Activated CD8-positive, alpha-beta T cell treated with anti-CD3 and anti-CD28 coated beads for 36 hours (primary cell): Measurements from ENCODE around the gene UBE2V1. TPM values are rescaled to one million over a fixed set of nuclear protein-coding genes. Genes with fewer than 3 reads are reported as not detected.
A peak's percentile ranks its signal among the peaks of the same experiment; 100 is the strongest.

Source experiments
- ATAC-seq: fragments of 200-7000 bp; cut with Tn5 transposase; one replicate; pipeline ENCODE4 v1.10.0; 2021; ENCODE audit warnings: mild to moderate bottlenecking, moderate library complexity
- CTCF ChIA-PET: fragments of 350-600 bp; sonication (Branson Sonifier 250); formaldehyde crosslinking; loops from one replicate; lab custom pipeline; 2021; ENCODE audit warnings: antibody characterized with exemption; lab: Charles Lee
- POLR2A ChIA-PET: fragments of 350-600 bp; sonication (Branson Sonifier 250); formaldehyde crosslinking; loops from one replicate; lab custom pipeline; 2021; ENCODE audit warnings: antibody characterized with exemption; lab: Charles Lee
- DNase-seq: peaks from one replicate; pipeline ENCODE4 v3.0.0-alpha.2; 2020
- H3K27ac Mint-ChIP-seq: one replicate; pipeline ENCODE4 v1.8.0; 2021; ENCODE audit warnings: mild to moderate bottlenecking, mixed read lengths
- H3K27me3 Mint-ChIP-seq: one replicate; pipeline ENCODE4 v1.8.0; 2021; ENCODE audit warnings: mixed read lengths
- H3K36me3 Mint-ChIP-seq: one replicate; pipeline ENCODE4 v1.8.0; 2021; ENCODE audit warnings: low read depth, mixed read lengths
- H3K4me1 Mint-ChIP-seq: one replicate; pipeline ENCODE4 v1.8.0; 2021; ENCODE audit warnings: low read depth, mixed read lengths
- H3K4me3 Mint-ChIP-seq: one replicate; pipeline ENCODE4 v1.8.0; 2021; ENCODE audit warnings: mild to moderate bottlenecking, moderate library complexity, mixed read lengths
- H3K9me3 Mint-ChIP-seq: one replicate; pipeline ENCODE4 v1.8.0; 2021; ENCODE audit warnings: mixed read lengths
- CTCF ChIP-seq: fragments of 200-600 bp; IDR thresholded peaks from one replicate; pipeline ENCODE4 v1.8.0; 2022; ENCODE audit warnings: antibody characterized with exemption, mild to moderate bottlenecking
- intact Hi-C: fragments of 100-400 bp; cut with micrococcal nuclease; formaldehyde crosslinking; loops from one replicate; pipeline ENCODE4 v1.10.0; 2022
- total RNA-seq, 2 experiments: library from RNA; stranded (reverse); gene quantifications; one replicate each; pipeline ENCODE4 v1.2.3, GENCODE V29; 2021

Gene UBE2V1
- total RNA-seq, 2 experiments from 2014 or later = 112 to 151 TPM

- ATAC-seq (no peak), DNase-seq (no peak)
- Mint-ChIP-seq H3K36me3 (peaks cover 29% of the 10 kb centered on the region), H3K4me1 (peaks cover 34% of the 10 kb centered on the region), H3K27ac (no peak overlapping the region), H3K9me3 (no peaks in the 10 kb centered on the region), H3K27me3 (no peaks in the 10 kb centered on the region), H3K4me3 (no peak overlapping the region)
- intact Hi-C loops = no loop called here
- POLR2A ChIA-PET = interaction anchor here (1.5 kb wide), 1 partner anchor 9 kb away, joined by 5 read pairs; no protein-coding TSS in a partner anchor
- no peak for TF ChIP-seq CTCF
- CTCF ChIA-PET = interaction anchor here (1.2 to 3.2 kb wide), 3 partner anchors 8 to 114 kb away, joined by 4 to 22 read pairs (median 14); no protein-coding TSS in a partner anchor
These were observed 19.7 kb downstream of the UBE2V1 start for GRCh38 chr20:50093240-50093639.

GRCh38 chr20:50092436-50092835 lies 20.5 kb downstream of the UBE2V1 start:
- TF ChIP-seq CTCF = no peak
- Mint-ChIP-seq H3K36me3 (peaks cover 26% of the 10 kb centered on the region), H3K27ac (peak overlapping the region; percentile 44), H3K27me3 (no peaks in the 10 kb centered on the region), H3K4me1 (peaks cover 27% of the 10 kb centered on the region), H3K9me3 (no peaks in the 10 kb centered on the region), H3K4me3 (no peak overlapping the region)
- CTCF ChIA-PET = interaction anchor here (1.2 to 3.2 kb wide), 2 partner anchors 21 to 114 kb away, joined by 4 to 14 read pairs; no protein-coding TSS in a partner anchor
- no peak for ATAC-seq
- intact Hi-C loops = no loop called here
- POLR2A ChIA-PET = interaction anchor here (0.8 to 1.5 kb wide), 2 partner anchors 8 to 10 kb away, joined by 3 to 5 read pairs; no protein-coding TSS in a partner anchor
- DNase-seq = no peak

GRCh38 chr20:50089787-50090177 lies 23.2 kb downstream of the UBE2V1 start:
- Mint-ChIP-seq H3K4me1 (peaks cover 39% of the 10 kb centered on the region), H3K27me3 (no peaks in the 10 kb centered on the region), H3K27ac (peak overlapping the region; percentile 68), H3K36me3 (peaks cover 24% of the 10 kb centered on the region), H3K4me3 (no peak overlapping the region), H3K9me3 (no peaks in the 10 kb centered on the region)
- DNase-seq = no peak
- ChIA-PET POLR2A (interaction anchor here (1.2 kb wide), 1 partner anchor 21 kb away, joined by 4 read pairs; no protein-coding TSS in a partner anchor), CTCF (interaction anchor here (0.6 kb wide), 1 partner anchor 18 kb away, joined by 3 read pairs; no protein-coding TSS in a partner anchor)
- intact Hi-C loops = no loop called here
- TF ChIP-seq CTCF = no peak
- no peak for ATAC-seq

GRCh38 chr20:50089140-50089786 lies 23.7 kb downstream of the UBE2V1 start:
- POLR2A ChIA-PET = interaction anchor here (1.2 to 1.3 kb wide), 2 partner anchors 11 to 21 kb away, joined by 4 read pairs; no protein-coding TSS in a partner anchor

More at GRCh38 chr20:50089140-50089786, 23.7 kb downstream of the UBE2V1 start:
- DNase-seq = no peak
- Mint-ChIP-seq H3K27me3 (no peaks in the 10 kb centered on the region), H3K36me3 (peaks cover 21% of the 10 kb centered on the region), H3K4me1 (peaks cover 39% of the 10 kb centered on the region), H3K27ac (peak overlapping the region; percentile 68), H3K9me3 (no peaks in the 10 kb centered on the region), H3K4me3 (no peak overlapping the region)
- CTCF ChIA-PET = interaction anchor here (0.6 to 6.8 kb wide), 6 partner anchors 9 to 110 kb away, joined by 3 to 57 read pairs (median 4); no protein-coding TSS in a partner anchor
- no peak for ATAC-seq
- TF ChIP-seq CTCF = no peak
- intact Hi-C loops = no loop called here
